Right ventricle myocardium inferior (tissue), 1 donor: ENCODE results near the gene RALA. TPM values are rescaled to one million over a fixed set of nuclear protein-coding genes. Genes with fewer than 3 reads are reported as not detected.
"Not testable (repeated sequence)": the region's sequence is repeated elsewhere in the genome, so short reads cannot be mapped to it uniquely, and the experiment has no call there.

ENCODE experiments used
- ATAC-seq: fragments of 200-7000 bp; cut with Tn5 transposase; one replicate; pipeline ENCODE4 v1.9.1; 2020; ENCODE audit warnings: mild to moderate bottlenecking, moderate library complexity
- DNase-seq: peaks from one replicate; pipeline ENCODE4 v3.0.0; 2021; ENCODE audit errors: missing footprints
- intact Hi-C: fragments of 100-400 bp; cut with DNase I; formaldehyde crosslinking; loops from one replicate; pipeline ENCODE4 v1.11.0; 2022
- total RNA-seq: library from RNA; stranded (reverse); fragmentation: NEBNext Ultra II Directional; extraction: Animal tissue kit (Norgen Biotek cat#: 25700); gene quantifications from one replicate; pipeline ENCODE4 v1.2.1, GENCODE V29; 2021
- donor health status: DM: no; HTN: yes; CAD: no; lungs with severe emphysema.

The RALA gene
- total RNA-seq, 1 donor from 2014 or later: 35.7 TPM

DNA sequence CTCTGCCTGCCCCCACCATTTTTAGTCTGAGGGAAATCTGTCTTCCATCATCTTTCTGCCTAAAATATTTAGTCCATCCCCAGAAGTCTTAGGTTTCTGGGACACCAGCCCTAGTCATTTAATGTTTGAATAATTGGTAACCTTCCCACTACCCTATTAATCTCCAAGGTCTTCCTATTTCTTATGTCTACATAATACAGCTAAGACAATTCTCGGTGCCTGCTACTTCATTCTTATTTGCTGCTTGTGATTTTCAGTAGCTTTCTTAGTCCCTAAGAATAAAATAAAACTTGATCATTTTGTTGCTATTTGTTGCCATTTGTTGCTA lies 11.1 kb downstream of the RALA start:
- ATAC-seq: no peak
- DNase-seq: no peak
- intact Hi-C loops: no loop called here

DNA sequence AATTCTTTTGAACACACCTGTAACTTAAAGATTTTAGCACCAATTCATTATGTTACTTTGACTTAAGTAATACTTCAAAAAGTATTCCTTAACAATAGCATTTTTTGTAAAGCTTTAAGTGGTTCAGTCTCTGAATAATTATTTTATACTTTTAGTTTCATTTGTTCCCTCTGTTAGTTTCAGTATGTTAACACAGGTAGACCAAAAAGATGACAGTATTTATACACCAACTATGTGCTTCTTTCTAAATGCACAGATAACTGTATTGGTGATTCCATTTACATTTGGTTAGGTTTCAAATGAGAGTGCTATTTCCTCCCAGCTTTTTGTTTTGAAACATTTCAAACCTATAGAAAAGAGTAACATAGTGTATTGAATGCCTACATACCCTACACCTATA lies 14.0 kb downstream of the RALA start:
- DNase-seq: no peak
- intact Hi-C loops: no loop called here
- ATAC-seq: no peak

DNA sequence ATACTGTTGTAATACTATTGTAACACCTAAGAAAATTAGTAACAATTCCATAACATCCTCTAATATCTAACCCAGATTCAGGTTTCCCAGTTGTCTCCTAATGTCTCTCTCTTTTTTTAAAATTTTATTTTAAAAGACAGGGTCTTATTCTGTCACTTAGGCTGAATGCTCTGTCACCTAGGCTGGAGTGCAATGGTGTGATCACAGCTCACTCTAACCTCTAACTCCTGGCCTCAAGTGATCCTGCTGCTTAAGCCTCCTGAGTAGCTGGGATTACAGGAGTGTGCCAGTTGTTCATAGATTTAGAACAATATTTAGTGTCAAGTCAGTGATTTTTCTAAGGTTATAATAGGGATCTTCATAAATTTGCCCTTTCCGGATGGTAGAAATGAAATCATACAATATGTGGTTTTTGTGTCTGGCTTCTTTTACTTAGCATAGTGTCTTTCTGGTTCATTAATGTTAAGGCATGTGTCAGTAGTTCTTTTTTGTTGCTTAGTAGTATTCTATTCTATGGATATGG lies 14.7 kb downstream of the RALA start:
- ATAC-seq (no peak), DNase-seq (no peak)
- intact Hi-C loops: no loop called here

DNA sequence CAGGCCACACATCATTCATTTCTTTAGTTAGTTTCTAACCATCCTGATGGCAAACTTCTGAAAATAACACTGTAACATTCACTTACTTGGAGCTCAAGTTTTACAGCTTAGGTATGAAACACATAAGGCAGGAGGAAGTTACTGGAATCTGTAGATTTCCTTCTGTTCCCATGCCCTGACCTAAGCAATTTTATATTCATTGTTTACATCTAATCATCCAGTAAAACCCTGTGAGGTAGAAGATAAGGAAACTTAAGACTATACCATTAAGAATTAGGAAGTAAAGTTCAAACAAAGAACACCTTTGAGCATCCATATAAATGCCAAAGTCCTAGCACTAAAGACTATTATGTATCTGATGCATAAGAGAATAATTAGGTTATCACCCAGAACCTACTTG lies 19.5 kb downstream of the RALA start:
- ATAC-seq (no peak), DNase-seq (no peak)
- intact Hi-C loops: no loop called here

DNA sequence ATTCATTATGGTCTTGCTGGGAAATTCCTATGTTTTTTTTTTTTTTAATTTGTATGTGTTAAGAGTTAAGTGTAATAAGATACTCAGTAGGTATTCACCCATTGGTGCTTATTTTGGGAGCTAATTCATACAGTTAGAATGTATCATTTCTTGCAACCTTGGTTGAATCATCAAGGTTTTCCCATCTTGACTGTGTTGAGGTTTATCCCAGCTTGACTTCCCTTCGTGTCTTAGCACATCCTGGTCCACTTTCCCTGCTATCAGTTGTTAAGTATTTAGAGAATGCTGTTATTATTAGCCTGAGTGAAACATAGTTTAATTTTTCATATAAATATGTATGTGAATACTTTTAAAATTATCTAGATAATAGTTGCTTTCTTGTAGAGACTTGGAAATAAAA lies 20.8 kb downstream of the RALA start:
- intact Hi-C loops: no loop called here
- ATAC-seq (no peak), DNase-seq (no peak)

DNA sequence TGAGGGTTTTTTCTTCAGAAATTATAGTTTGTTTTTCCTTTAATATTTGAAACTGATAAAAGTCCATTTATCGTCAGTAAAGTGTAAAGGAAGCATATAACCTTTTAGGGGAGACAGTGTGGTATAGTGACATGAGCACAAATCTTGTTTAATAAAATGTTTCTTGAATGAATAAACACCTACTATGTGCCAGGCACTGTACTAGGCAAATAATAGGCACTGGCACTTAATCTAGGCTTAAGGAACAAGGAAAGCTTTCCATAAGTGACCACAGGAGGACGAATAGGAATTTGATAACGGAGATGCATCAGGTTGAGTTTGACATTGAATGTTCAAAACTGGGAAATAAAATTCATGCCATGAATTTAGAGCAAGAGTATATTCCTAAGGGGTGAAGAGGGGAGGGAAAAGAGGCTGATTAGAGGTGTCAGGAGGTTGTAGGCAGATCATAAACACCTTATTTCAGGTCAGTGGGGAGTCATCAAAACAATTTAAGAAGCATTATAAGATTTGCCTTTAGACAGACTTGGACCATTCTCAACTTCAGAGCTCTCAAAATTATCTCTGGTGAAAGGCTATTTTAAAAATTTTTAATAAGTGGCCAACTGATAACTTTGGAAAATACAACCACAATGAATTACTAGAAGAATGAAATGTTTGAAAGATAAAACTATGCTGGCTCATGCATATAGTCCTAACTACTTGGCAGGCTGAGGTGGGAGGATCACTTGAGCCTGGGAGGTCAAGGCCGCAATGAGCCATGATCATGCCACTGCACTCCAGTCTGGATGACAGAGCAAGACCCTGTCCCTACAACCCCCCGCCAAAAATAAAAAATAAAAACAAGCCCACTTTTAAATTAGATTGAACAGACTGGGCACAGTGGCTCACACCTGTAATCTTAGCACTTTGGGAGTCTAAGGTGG lies 22.4 kb downstream of the RALA start:
- no peak for DNase-seq
- intact Hi-C loops: no loop called here
- ATAC-seq: peak; percentile 60

DNA sequence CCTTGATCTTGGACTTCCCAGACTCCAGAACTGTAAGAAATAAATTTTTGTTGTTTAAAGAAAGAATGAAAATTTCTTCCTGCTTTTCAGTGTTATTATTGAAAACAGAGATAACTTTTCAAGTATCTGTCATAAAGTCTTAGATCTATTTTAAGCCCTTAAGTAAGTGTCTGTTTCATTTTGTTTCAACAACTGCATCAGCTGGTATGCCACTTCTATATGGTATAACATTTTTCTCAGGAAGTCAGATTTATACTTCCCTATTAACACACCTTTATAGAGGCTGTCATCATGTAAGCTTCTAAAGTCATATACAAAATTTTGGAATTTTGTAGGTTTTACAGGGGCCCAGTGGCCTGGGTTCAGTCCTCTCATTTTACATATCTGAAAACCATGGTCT lies 24.4 kb downstream of the RALA start:
- DNase-seq (no peak), ATAC-seq (no peak)
- intact Hi-C loops: no loop called here

DNA sequence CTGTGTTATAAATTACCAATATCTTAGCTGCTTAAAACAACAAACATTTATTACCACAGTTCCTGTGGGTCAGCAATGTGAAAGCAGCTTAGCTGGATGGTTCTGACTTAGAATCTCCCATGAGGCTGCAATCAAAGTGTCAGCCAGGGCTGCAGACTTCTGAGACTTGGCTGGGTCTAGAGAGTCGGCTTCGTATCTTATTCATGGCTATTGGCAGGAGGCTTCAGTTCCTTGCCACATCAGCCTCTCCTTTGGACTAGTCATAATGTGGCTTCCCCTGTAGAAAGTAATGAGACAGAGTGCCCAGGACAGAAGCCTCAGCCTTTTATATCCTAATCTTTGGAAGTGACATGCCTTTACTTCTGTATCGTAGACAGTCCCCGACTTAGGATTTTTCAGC lies 27.3 kb downstream of the RALA start:
- intact Hi-C loops: no loop called here
- DNase-seq (no peak), ATAC-seq (peak; percentile 91)

DNA sequence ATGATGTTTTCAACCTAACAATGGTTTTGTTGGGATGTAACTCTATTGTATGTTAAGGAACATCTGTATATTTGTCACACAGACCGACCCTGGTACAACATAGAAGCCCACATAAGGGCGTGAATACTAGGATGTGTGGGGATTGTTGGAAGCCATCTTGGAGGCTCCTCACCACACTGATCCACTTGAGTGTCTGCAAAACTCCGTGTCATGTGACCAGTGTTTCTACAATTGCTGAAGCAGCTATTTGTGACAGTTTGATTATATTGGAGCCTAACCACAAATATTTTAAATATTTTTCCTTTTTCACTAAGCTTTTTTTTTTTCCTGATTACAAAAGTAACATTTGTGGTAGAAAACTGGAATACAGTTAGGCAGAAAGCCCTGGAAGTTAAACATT lies 27.9 kb downstream of the RALA start:
- intact Hi-C loops: no loop called here
- ATAC-seq (no peak), DNase-seq (no peak)

DNA sequence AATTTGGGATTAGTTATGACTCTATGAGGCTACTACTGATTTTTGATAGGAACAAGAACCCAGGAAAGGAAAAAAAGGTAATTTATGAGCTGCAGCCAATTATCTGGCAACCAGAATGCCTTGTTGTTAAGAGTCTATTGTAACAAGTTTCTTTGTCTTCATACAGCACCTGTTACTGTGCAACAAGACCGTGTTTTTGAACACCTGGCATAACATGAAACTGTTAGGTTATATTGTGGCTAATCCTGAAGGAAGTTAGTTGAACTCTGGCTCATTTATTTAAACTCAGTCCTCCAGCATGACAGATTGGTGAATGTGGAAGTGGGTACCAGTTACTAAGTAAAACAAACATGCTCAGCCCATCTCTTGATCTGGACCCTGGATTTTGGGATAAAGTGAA lies 33.0 kb downstream of the RALA start:
- DNase-seq (no peak), ATAC-seq (no peak)
- intact Hi-C loops: no loop called here

DNA sequence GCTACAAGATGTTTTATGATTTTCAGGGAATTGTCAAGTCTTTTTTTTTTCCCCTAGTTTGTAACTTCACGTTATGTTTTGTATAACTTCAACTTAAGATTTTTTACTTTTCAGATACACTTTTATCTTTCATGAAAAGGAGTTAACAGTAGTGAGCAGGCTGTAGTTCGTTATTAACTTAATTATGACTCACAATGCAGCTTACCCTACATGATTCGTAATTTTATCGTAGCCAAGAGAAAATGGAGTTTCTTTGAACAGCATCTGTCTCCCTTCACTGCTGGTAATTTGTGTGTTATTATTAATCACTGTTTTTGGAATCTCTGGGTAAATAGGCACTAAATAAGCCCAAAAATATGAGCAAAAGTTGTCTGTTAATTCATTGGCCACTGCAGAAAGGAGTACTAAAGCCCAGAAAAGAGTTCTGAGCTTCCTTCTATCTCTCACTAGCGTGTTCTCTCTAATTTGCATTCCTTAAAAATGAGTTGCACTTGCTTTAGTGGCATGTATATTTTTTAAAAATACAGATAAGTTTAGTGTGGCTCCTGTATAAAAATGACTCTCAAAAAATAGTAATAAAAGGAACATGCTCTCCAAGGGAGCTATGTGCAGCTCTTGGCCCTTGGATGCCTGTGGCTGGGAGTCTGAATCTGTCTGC lies 36.1 kb downstream of the RALA start:
- no peak for ATAC-seq
- intact Hi-C loops: no loop called here
- no peak for DNase-seq

DNA sequence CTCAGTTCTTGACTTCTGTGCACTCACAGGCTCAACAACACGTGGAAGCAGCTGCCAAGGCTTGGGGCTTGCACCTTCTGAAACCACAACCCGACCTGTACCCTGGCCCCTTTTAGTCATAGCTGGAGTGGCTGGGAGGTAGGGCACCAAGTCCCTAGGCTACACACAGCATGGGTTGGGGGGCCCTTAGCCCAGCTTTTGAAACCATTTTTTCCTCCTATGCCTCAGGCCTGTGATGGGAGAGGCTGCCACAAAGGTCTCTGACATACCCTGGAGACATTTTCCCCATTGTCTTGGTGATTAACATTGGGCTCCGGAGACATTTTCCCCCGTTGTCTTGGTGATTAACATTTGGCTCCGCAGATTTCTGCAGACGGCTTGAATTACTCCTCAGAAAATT lies 38.6 kb downstream of the RALA start:
- intact Hi-C loops: no loop called here
- ATAC-seq (no peak), DNase-seq (no peak)

DNA sequence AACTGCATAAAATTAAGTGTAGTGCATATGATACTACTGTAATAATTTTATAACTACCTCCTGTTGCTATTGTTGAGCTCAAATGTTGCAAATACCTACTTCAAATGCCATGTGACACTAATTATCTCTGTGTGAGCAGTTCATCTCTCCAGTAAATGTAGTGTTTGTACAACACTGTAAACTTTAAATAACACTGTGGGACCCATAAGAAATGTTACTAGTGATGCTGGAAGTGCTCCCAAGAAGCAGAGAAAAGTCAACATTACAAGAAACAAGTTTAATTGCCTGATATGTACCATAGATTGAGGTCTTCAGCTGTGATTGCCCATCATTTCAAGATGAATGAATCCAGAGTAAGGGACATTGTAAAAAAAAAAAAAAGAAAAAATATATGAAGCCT lies 39.9 kb downstream of the RALA start:
- intact Hi-C loops: no loop called here
- DNase-seq (no peak), ATAC-seq (no peak)

DNA sequence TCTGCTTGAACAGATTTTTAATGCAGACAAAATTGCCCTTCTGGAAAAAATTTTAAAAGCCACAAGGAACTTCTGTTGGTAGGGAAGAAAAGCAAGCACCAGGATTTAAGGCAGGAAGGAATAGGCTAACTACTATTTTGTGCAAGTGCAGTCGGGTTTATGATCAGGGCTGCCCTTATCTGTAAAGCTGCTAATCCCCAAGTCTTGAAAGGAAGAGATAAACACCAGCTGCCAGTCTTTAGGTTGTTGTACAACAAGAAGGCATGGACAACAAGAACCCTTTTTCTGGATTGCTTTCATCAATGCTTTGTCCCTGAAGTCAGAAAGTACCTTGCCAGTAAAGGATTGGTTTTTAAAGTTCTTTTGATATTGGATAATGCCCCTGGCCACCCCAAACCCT lies 40.7 kb downstream of the RALA start:
- ATAC-seq: no peak
- intact Hi-C loops: no loop called here
- DNase-seq: no peak

DNA sequence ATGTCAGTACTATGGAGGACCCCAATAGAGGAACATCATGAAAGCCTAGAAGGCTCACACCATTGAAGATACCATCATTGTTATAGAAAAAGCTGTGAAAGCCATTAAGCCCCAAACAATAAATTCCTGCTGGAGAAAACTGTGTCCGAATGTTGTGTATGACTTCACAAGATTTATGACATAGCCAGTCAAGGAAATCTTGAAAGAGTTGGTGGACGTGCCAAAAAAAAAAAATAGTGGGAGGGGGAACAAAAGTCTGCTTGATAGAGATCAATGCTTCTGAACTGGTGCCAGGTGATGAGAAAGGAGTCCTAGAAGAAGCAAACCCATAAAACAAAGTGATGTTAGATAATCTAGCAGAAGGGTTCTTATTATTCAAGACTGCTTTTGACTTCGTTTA lies 41.2 kb downstream of the RALA start:
- DNase-seq (no peak), ATAC-seq (no peak)
- intact Hi-C loops: no loop called here

DNA sequence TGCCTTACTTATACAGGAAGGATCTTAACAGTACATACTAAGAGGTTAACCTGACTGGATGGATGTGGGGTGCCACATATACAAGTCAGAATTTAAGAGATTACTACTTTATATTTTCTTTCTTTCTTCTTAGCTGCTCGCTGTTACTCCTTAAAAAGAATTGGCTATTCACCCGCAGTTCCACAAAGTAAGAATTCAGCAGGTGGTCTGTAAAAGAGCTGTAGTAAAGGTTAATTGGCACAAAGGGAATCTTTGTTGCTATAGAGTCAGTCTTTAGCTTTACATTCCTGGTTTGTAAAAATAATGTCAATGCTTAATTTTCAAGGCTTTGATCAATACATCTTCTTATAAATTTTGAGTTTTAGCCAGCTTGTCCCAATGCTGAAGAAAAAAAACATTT lies 43.2 kb downstream of the RALA start:
- intact Hi-C loops: no loop called here
- ATAC-seq: no peak
- no peak for DNase-seq

DNA sequence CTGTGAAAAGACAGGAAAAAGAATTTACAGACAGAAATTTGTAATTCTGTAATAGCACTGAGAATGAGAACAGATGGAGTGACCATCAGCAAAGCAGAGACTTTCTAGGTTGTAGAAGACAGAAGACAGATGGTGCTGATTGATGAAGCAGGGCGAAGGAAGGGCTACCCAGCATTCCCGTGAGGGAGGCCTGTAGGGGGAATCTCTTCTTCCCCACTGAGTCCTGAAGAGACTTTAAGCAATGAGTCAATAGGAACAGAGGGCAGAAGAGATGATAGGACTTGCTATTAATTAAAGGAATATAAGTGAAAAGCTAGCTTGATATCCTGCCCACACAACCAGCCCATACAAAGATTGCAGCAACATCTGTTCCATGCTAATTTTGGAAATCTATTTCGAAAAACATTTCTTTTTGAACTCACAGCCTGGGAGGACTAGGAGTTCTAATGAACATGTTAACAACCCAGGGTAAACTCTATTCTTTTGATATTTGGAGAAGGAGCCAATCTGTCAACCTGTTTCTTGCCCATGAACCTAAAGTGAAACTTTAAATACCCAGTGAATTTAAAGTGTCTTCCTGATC lies 44.1 kb downstream of the RALA start:
- DNase-seq (no peak), ATAC-seq (peak; percentile 28)
- intact Hi-C loops: no loop called here

DNA sequence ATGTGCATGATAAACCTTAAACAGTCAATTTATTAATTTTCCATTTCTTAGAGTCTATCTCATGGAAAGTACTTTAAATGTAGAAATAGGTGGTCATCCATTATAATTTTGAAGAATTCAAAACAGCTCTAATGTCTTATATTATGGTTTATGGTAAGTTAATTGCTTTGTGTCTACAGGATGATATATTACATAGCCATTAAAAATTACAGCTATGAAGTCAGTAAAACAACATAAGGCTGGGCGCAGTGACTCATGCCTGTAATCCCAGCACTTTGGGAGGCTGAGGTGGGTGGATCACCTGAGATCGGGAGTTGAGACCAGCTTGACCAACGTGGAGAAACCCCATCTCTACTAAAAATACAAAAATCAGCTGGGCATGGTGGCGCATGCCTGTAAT lies 44.9 kb downstream of the RALA start:
- DNase-seq, intact Hi-C loops, ATAC-seq: not testable (repeated sequence)

DNA sequence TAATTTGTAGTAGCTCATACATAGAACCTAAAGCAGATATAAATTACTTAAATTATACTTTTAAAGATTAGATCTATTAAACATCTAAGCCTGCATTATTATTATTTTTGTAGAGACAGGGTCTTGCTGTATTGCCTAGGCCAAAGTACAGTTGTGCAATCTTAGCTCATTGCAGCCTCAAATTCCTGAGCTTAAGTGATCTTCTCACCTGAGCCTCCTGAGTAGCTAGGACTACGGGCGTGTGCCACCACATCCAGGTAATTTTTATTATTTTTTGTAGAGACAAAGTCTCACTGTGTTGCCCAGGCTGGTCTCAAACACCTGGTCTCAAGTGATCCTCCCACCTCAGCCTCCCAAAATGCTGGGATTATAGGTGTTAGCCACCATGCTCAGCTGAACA lies 46.7 kb downstream of the RALA start:
- intact Hi-C loops: no loop called here
- ATAC-seq (no peak), DNase-seq (no peak)

DNA sequence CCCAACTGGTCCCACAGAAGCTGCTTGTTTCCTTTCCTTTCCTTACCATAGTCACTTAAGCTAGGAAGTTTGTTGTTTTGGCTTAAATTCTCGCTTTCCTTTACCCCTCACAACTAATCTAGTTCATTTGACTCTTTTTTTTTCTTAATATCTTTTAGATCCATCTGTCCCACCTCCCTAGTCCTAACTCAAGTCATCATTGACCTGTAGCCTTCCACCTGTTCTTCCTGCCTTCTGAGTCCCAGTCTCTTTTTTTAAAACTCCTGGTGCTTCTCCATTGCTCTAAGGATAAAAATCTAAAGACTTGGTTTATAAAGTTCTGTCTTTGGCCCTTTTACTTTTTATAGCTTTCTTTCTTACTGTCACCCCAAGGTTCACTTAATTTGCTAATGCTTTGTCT lies 47.6 kb downstream of the RALA start:
- DNase-seq: no peak
- intact Hi-C loops: no loop called here
- no peak for ATAC-seq
